GM15510 (cell line): Measurements from ENCODE around the gene RFT1.

Experiments used
- POLR2A ChIP-seq: IDR thresholded peaks from 3 replicates; pipeline ENCODE4 v1.6.1; 2011; ENCODE audit warnings: borderline replicate concordance; ENCODE audit not compliant: insufficient read length; ENCODE audit errors: extremely low read depth

Gene RFT1

GRCh38 chr3:53080612-53081205 lies 49.5 kb downstream of the RFT1 start:
- TF ChIP-seq POLR2A, result no peak

- no peak for TF ChIP-seq POLR2A
Observed at GRCh38 chr3:53079791-53080555, 50.3 kb downstream of the RFT1 start.

- TF ChIP-seq POLR2A, result no peak
Observed at GRCh38 chr3:53079147-53079546, 51.1 kb downstream of the RFT1 start.

- no peak for TF ChIP-seq POLR2A
Observed at GRCh38 chr3:53078656-53079055, 51.6 kb downstream of the RFT1 start.

GRCh38 chr3:53077476-53078220 lies 52.6 kb downstream of the RFT1 start:
- TF ChIP-seq POLR2A, result no peak

- TF ChIP-seq POLR2A, result no peak
Observed at GRCh38 chr3:53075743-53076140, 54.5 kb downstream of the RFT1 start.

GRCh38 chr3:53074761-53075742 lies 55.2 kb downstream of the RFT1 start:
- no peak for TF ChIP-seq POLR2A

GRCh38 chr3:53074366-53074696 lies 55.9 kb downstream of the RFT1 start:
- TF ChIP-seq POLR2A, result no peak

GRCh38 chr3:53073553-53074365 lies 56.5 kb downstream of the RFT1 start:
- no peak for TF ChIP-seq POLR2A

GRCh38 chr3:53072653-53073552 lies 57.3 kb downstream of the RFT1 start:
- TF ChIP-seq POLR2A, result peak; percentile 13

GRCh38 chr3:53071882-53072431 lies 58.3 kb downstream of the RFT1 start:
- no peak for TF ChIP-seq POLR2A

GRCh38 chr3:53069422-53070068 lies 60.7 kb downstream of the RFT1 start:
- no peak for TF ChIP-seq POLR2A

GRCh38 chr3:53068176-53068575 lies 62.1 kb downstream of the RFT1 start:
- no peak for TF ChIP-seq POLR2A

GRCh38 chr3:53067567-53067966 lies 62.7 kb downstream of the RFT1 start:
- no peak for TF ChIP-seq POLR2A
